ENCODE measurements around the gene CLIC5.

Gene CLIC5

GRCh38 chr6:45964300-45964699 is 51.4 kb downstream of the CLIC5 start:
- DNase-seq (ENCODE audit: low read depth), result no peak

GRCh38 chr6:45963896-45964295 is 51.8 kb downstream of the CLIC5 start:
- no peak for DNase-seq (ENCODE audit: low read depth)

GRCh38 chr6:45961125-45961524 is 54.5 kb downstream of the CLIC5 start:
- no peak for DNase-seq (ENCODE audit: low read depth)

- DNase-seq (ENCODE audit: low read depth), result no peak
Measured at GRCh38 chr6:45959534-45960145, 56.0 kb downstream of the CLIC5 start.

- DNase-seq (ENCODE audit: low read depth), result no peak
Measured at GRCh38 chr6:45956663-45957062, 59.0 kb downstream of the CLIC5 start.

- no peak for DNase-seq (ENCODE audit: low read depth)
Measured at GRCh38 chr6:45956176-45956575, 59.5 kb downstream of the CLIC5 start.

GRCh38 chr6:45955597-45955996 is 60.1 kb downstream of the CLIC5 start:
- DNase-seq (ENCODE audit: low read depth), result no peak

GRCh38 chr6:45952546-45952945 is 63.1 kb downstream of the CLIC5 start:
- no peak for DNase-seq (ENCODE audit: low read depth)

GRCh38 chr6:45952168-45952529 is 63.5 kb downstream of the CLIC5 start:
- DNase-seq (ENCODE audit: low read depth), result no peak

GRCh38 chr6:45951321-45952167 is 64.1 kb downstream of the CLIC5 start:
- DNase-seq (ENCODE audit: low read depth), result no peak

GRCh38 chr6:45949256-45949655 is 66.4 kb downstream of the CLIC5 start:
- DNase-seq (ENCODE audit: low read depth), result no peak

GRCh38 chr6:45947807-45948206 is 67.9 kb downstream of the CLIC5 start:
- DNase-seq (ENCODE audit: low read depth), result no peak

GRCh38 chr6:45946887-45947286 is 68.8 kb downstream of the CLIC5 start:
- DNase-seq (ENCODE audit: low read depth), result no peak

- no peak for DNase-seq (ENCODE audit: low read depth)
Measured at GRCh38 chr6:45946352-45946751, 69.3 kb downstream of the CLIC5 start.

- no peak for DNase-seq (ENCODE audit: low read depth)
Measured at GRCh38 chr6:45942953-45943352, 72.7 kb downstream of the CLIC5 start.

GRCh38 chr6:45933855-45934254 is 81.8 kb downstream of the CLIC5 start:
- DNase-seq (ENCODE audit: low read depth), result no peak

GRCh38 chr6:45931232-45931631 is 84.4 kb downstream of the CLIC5 start:
- DNase-seq (ENCODE audit: low read depth), result no peak

GRCh38 chr6:45930420-45931040 is 85.1 kb downstream of the CLIC5 start:
- peak; percentile 35 for DNase-seq (ENCODE audit: low read depth)

- DNase-seq (ENCODE audit: low read depth), result no peak
Measured at GRCh38 chr6:45929421-45930361, 86.0 kb downstream of the CLIC5 start.

- DNase-seq (ENCODE audit: low read depth), result no peak
Measured at GRCh38 chr6:45928721-45929305, 86.8 kb downstream of the CLIC5 start.

GRCh38 chr6:45927421-45928320 is 88.0 kb downstream of the CLIC5 start:
- DNase-seq (ENCODE audit: low read depth), result no peak
